Muscle layer of duodenum (tissue), 2 donors: Measurements from ENCODE around the gene RAD51B.

Experiments used
- H3K27ac ChIP-seq: one replicate; pipeline ENCODE4 v1.7.0; 2013; ENCODE audit warnings: mild to moderate bottlenecking, low read length
- H3K27me3 ChIP-seq: one replicate; pipeline ENCODE4 v1.7.0; 2013; ENCODE audit warnings: low read depth, mild to moderate bottlenecking, control low read depth, low read length
- H3K36me3 ChIP-seq, 2 donors: one replicate each; pipeline ENCODE4 v1.7.0; 2013; ENCODE audit warnings: low read length in 2 of 2, control low read depth in 1 of 2, mild to moderate bottlenecking in 1 of 2; ENCODE audit not compliant: insufficient read depth in 2 of 2, control insufficient read depth in 1 of 2
- H3K4me1 ChIP-seq, 2 donors: one replicate each; pipeline ENCODE4 v1.7.0; 2013; ENCODE audit warnings: low read length in 2 of 2, mild to moderate bottlenecking in 2 of 2, control low read depth in 1 of 2, moderate library complexity in 1 of 2; ENCODE audit not compliant: insufficient read depth in 2 of 2, control insufficient read depth in 1 of 2
- H3K4me3 ChIP-seq, 2 donors: one replicate each; pipeline ENCODE4 v1.7.0; 2013; ENCODE audit warnings: low read length in 2 of 2, low read depth in 1 of 2, mild to moderate bottlenecking in 1 of 2
- H3K9me3 ChIP-seq, 2 donors: one replicate each; pipeline ENCODE4 v1.7.0; 2013; ENCODE audit warnings: low read length in 2 of 2, control low read depth in 1 of 2, mild to moderate bottlenecking in 1 of 2; ENCODE audit not compliant: control insufficient read depth in 1 of 2
- donor health status: healthy.

RAD51B gene

DNA sequence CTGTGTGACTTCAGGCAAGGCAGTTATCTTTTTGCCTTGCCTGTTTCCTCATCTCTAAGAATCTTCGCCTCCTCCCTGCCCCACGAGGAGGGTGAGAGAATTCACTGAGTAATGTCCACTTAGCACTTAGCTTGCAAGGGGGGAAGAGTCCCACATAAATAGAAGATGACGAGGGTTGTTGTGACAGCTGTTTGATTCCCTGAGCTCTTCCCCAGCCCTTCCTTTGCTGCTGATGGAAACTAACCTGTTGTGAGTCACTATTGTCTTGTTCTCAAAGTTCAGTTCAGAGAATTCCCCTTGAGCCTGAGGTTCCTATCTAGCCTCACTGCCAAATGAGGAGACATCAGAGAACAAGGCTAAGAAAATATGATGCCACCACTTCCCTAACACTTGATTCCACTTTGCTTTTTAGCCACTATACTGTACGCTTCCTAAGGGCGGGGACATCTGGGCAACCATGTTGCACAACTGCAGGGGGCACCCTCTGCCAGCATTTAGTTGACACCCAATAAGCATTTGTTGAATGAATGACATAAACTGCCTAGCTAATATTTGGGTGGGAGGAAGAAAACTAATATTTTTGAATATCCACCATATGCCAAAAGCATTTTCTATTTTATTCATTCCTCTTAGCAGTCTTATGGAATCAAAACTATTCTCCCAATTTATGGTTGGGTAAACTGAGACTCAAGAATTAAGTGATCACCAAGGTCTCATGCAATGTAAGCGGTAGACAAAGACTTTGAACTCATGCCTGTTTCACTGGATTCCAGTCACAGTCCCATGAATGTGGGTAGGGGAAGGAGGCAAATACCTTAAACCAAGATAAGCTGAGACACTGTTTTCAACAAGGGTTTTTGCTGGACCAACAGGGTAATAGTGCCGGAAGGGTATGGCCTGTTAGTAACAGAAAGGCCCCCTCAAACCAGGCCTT, 895.7 kb downstream of the RAD51B start:
- Histone ChIP-seq H3K27me3 (no peaks in the 10 kb centered on the region), H3K36me3 (no peaks in the 10 kb centered on the region), H3K9me3 (no peaks in the 10 kb centered on the region), H3K27ac (no peak overlapping the region), H3K4me3 (no peak overlapping the region), H3K4me1 (no peaks in the 10 kb centered on the region)

DNA sequence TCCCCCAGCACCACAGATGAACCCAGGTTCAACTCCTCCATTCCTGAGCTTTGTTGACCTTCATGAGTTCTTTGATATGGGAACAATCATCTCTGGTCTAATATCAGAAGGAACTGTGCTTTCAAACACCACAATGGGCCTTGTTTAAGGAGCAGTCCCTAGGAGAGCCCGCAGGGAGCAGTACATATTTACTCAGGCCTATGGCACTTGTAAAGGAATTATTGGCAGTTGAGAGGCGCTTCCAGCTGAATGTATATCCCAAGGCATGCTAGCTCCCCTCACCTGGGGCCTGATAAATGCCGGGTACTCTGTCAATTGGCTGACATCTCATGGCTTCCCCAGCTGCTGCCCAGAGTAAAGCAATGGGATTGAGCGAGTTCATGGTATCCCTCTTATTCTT, 897.1 kb downstream of the RAD51B start:
- no peaks in the 10 kb centered on the region for H3K9me3 ChIP-seq
- no peaks in the 10 kb centered on the region for H3K4me1 ChIP-seq
- no peak overlapping the region for H3K4me3 ChIP-seq
- no peaks in the 10 kb centered on the region for H3K36me3 ChIP-seq
- no peaks in the 10 kb centered on the region for H3K27me3 ChIP-seq
- H3K27ac ChIP-seq = no peak overlapping the region

DNA sequence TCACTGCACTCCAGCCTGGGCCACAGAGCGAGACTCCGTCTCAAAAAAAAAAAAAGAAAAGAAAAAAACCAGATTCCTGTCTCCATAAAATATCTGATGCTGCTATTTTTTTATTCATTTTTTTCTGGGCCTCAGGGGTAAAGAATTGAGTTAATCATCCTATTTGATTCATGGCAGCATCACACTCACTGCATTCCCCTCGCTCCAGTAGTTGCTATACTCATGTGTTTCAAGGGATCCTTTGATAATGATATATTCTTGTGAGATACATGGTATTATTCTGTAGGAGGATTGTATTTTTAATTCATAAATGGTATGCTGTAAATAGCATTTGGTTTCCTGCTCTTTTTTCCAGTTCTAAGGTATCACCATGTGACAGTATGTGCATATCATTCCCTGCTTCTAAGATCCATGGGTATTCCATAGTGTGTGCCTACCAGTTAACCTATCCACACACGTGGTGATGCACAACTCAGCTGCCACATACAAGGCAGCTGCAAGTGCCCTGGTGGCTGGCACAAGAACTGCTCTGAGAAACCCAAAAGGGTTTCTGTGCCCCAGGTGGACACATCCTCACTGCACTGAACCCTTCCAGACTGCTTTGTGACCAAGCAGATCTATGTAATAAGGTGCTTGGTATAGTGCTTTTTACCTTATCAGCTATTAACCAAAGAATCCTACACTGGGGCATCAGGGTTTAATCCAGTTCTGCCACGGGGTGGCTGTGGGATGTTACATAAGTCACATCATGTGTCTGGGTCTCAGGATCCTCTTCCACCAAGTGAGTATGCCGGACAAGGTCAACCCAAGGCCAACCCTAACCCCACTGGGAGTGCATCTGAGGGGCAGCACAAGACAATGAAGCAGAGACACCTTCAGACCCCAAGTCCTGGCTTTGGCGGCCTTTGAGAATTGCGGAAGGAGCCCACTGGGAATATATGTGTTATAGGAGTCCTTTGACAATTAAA, 898.7 kb downstream of the RAD51B start:
- H3K27me3 ChIP-seq = no peaks in the 10 kb centered on the region
- H3K4me3 ChIP-seq = no peak overlapping the region
- H3K9me3 ChIP-seq = no peaks in the 10 kb centered on the region
- H3K4me1 ChIP-seq = no peaks in the 10 kb centered on the region
- H3K27ac ChIP-seq = no peak overlapping the region
- H3K36me3 ChIP-seq = no peaks in the 10 kb centered on the region

DNA sequence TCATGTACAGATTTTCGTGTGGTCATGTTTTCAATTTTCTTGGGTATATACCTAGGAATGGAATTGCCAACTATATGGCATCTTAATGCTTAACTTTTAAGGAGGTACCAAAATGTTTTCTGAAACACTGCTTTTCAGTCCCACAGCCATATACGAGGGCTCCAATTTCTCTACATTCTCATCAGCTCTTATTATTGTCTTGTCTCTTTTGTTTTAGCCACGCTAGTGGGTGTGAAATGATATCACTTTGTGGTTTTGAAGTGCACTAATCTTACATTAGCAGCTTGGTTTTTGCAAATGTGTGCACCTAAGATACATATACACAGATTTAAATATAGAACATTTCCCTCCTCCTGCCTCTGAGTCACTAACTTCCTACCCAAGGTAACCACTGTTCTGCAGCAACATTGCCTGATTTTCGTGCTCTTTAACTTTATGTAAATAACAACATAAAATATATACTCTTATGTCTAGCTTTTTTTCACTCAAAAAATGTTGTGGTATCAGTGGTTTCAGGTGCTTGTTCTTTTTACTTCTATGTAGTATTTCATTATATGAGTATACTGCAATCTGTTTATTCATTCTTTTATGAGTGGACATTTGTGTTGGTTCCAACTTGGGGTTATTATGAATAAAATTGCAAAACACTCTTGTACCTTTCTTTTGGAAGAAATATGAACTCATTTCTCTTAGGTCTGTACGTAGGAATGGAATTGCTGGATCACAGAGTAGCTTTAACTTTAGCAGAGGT, 900.2 kb downstream of the RAD51B start:
- Histone ChIP-seq H3K4me3 (no peak overlapping the region), H3K36me3 (no peaks in the 10 kb centered on the region), H3K9me3 (no peaks in the 10 kb centered on the region), H3K4me1 (no peaks in the 10 kb centered on the region), H3K27me3 (no peaks in the 10 kb centered on the region), H3K27ac (no peak overlapping the region)

DNA sequence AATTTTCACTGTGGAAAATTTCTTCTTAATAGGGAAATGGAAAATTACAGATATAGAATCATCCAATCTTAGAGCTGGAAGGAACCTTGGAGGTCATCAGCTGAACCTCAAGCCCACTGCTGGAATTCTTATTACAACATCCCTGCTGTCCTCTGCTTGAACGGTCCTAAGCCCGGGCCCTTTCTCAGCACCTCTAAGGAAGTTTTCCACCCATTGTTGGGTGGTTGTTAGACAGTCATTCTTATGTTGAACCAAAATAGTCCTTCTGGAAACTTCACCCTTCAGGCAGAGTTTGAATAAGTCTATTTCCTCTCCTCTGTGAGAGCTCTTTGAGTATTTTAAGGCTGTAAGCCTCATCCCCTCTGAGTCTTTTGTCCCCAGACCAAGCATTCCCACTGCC, 902.6 kb downstream of the RAD51B start:
- H3K27ac ChIP-seq = no peak overlapping the region

DNA sequence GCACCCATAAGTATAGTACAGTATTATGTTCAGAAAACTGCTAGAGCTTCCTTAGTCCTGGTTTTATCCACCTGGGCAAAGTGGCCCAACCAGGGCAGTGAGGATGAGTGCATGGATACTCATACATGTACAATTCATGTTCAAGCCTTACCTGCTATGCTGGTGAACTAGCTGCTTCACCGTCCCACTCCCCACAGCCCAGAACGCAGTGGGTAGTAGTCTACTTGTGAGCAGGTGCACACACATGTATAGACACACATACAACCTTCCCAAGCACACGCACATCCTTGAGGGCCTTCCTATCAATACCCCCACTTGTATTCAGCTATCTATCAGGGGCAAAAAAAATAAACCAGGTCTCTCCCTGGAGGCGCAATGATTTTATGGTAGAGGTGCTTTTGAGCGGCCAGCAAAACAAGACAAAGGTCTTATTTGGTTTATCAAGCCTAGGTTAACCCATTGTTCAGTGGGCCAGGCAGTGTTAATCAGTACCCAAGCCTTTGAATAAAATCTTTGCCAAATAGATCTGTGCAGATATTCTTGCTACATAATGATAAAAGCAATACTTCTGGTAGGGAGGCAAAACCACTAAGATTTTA, 903.5 kb downstream of the RAD51B start:
- Histone ChIP-seq H3K27me3 (no peaks in the 10 kb centered on the region), H3K27ac (no peak overlapping the region), H3K4me3 (no peak overlapping the region), H3K36me3 (no peaks in the 10 kb centered on the region), H3K9me3 (no peaks in the 10 kb centered on the region), H3K4me1 (no peaks in the 10 kb centered on the region)

More for the DNA sequence above, 902.6 kb downstream of the RAD51B start:
- Histone ChIP-seq H3K4me3 (no peak overlapping the region), H3K9me3 (no peaks in the 10 kb centered on the region), H3K36me3 (no peaks in the 10 kb centered on the region), H3K27me3 (no peaks in the 10 kb centered on the region), H3K4me1 (no peaks in the 10 kb centered on the region)

DNA sequence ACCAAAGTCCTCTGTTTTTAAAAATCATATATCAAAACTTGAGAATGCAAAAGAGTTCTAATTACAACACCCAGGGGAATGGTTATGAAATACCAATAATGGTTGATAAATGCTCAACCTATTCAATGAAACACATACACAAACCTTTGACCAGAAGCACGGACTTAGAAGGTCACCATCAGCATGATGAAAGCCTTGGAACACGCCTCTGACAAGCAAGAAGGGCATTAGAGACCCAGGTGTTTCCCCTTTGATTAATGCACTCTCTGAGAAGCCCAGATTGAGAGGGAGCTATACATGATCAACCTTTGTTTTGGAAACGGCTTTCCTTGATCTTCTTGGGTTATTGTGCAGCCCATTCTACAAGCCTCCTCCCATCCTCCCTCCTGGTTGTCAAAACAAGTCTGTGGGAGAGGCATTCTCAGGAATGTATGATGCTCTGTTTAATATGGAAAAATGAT, 904.3 kb downstream of the RAD51B start:
- Histone ChIP-seq H3K9me3 (no peaks in the 10 kb centered on the region), H3K27ac (no peak overlapping the region), H3K4me1 (no peaks in the 10 kb centered on the region), H3K36me3 (no peaks in the 10 kb centered on the region), H3K27me3 (no peaks in the 10 kb centered on the region), H3K4me3 (no peak overlapping the region)

DNA sequence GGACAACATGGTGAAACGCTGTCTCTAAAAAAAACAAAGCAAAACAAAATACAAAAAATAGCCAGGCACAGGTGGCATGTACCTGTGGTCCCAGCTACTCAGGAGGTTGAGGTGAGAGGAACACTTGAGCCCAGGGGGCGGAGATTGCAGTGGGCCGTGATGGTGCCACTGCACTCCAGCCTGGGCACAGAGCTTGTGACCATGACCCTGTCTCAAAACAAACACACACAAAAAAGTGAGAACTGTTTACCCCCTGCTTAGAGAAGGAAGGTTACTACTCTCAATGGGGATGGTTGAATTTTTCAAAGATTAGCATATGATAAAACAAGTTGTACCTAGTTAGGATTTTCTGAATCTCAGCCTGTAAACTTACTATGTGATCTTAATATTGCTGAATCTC, 905.3 kb downstream of the RAD51B start:
- H3K4me1 ChIP-seq = no peaks in the 10 kb centered on the region
- no peak overlapping the region for H3K27ac ChIP-seq
- H3K27me3 ChIP-seq = no peaks in the 10 kb centered on the region
- H3K9me3 ChIP-seq = no peaks in the 10 kb centered on the region
- H3K36me3 ChIP-seq = no peaks in the 10 kb centered on the region
- H3K4me3 ChIP-seq = no peak overlapping the region

DNA sequence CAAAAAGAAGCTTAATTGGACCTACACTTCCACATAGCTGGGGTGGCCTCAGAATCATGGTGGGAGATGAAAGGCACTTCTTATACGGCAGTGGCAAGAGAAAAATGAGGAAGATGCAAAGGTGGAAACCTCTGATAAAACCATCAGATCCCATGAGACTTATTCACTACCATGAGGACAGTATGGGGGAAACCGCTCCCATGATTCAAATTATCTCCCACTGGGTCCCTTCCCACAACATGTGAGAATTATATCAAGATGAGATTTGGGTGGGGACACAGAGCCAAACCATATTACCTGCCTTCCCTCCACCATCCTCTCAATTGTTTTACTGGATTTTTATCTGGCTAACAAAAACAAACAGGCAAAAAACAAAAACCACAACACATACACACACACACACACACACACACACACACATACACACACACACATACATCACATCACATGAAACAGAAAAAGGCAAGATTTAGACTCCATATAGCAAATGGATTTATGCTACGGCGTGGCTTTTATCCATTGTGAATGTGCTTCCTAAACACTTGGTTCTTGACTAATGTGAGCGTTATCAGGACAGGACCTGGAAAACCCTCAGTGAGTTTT, 906.6 kb downstream of the RAD51B start:
- no peak overlapping the region for H3K4me3 ChIP-seq
- no peaks in the 10 kb centered on the region for H3K9me3 ChIP-seq
- no peaks in the 10 kb centered on the region for H3K36me3 ChIP-seq
- peaks cover 0 to 4% of the 10 kb centered on the region in 2 donors for H3K4me1 ChIP-seq
- H3K27ac ChIP-seq = no peak overlapping the region
- H3K27me3 ChIP-seq = no peaks in the 10 kb centered on the region

DNA sequence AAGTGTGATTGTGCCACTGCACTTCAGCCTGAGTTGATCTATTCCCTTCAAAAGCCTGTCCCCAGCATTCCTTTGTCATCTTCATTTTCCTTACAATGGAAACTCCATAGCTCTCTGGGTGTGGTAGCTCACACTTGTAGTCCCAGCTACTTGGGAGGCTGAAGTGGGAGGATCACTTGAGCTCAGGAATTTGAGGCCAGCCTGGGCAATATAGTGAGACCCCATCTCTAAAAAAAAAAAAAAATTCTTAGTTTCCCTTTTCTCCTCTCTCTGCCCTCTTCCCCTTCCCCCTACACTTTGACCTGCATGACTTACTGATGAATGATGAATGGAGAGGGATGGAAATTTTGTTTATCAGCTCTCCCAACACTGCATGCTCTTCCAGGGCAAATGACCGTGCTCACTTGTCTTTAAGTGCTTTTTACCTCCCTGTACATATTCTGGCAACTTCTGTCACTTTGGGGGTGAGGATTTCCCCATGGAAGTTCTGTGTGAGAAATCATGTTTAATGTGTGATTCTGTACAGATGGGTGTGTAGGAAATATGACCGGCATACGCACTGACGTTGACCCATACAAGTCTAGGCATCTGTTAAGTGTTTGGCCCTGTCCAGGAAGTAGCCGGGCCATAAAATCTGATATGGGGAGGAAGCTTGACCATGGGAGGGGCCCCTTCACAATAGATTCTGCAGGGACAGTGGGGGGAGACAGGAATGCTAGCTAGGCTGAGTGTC, 907.9 kb downstream of the RAD51B start:
- Histone ChIP-seq H3K27ac (no peak overlapping the region), H3K27me3 (no peaks in the 10 kb centered on the region), H3K9me3 (no peaks in the 10 kb centered on the region), H3K36me3 (no peaks in the 10 kb centered on the region), H3K4me1 (peaks cover 0 to 5% of the 10 kb centered on the region in 2 donors), H3K4me3 (no peak overlapping the region)
